H9 (cell line): ENCODE data around the gene TJAP1. TPM values are rescaled to one million over a fixed set of nuclear protein-coding genes. Genes with fewer than 3 reads are reported as not detected.

Source experiments
- DNase-seq: peaks from one replicate; pipeline ENCODE4 v3.0.0-alpha.2; 2017
- H2AFZ ChIP-seq: one replicate; pipeline ENCODE4 v1.6.1; 2013; ENCODE audit warnings: mild to moderate bottlenecking, low read length, control low read depth, moderate library complexity
- H2AK5ac ChIP-seq: 2 replicates; pipeline ENCODE4 v1.6.1; 2013; ENCODE audit warnings: low read length, control low read depth, mixed read lengths; ENCODE audit not compliant: insufficient read length
- H2BK120ac ChIP-seq: one replicate; pipeline ENCODE4 v1.6.1; 2013; ENCODE audit warnings: low read depth, mild to moderate bottlenecking, low read length, control low read depth, inconsistent platforms; ENCODE audit not compliant: poor library complexity, severe bottlenecking
- H2BK12ac ChIP-seq: 2 replicates; pipeline ENCODE4 v1.6.1; 2013; ENCODE audit warnings: low read length, control low read depth, mixed read lengths, low read depth; ENCODE audit not compliant: insufficient read length
- H2BK15ac ChIP-seq: 2 replicates; pipeline ENCODE4 v1.6.1; 2013; ENCODE audit warnings: low read depth, low read length, control low read depth
- H2BK20ac ChIP-seq: one replicate; pipeline ENCODE4 v1.6.1; 2013; ENCODE audit warnings: low read depth, mild to moderate bottlenecking, low read length, control low read depth, inconsistent platforms; ENCODE audit not compliant: poor library complexity, severe bottlenecking
- H2BK5ac ChIP-seq: 2 replicates; pipeline ENCODE4 v1.6.1; 2013; ENCODE audit warnings: low read length, control low read depth, mixed read lengths; ENCODE audit not compliant: insufficient read length
- H3K14ac ChIP-seq: 2 replicates; pipeline ENCODE4 v1.6.1; 2013; ENCODE audit warnings: low read length, control low read depth; ENCODE audit not compliant: insufficient read depth
- H3K18ac ChIP-seq: 2 replicates; pipeline ENCODE4 v1.6.1; 2013; ENCODE audit warnings: low read depth, mild to moderate bottlenecking, mixed read lengths, low read length, control low read depth; ENCODE audit not compliant: insufficient read length
- H3K23ac ChIP-seq: 2 replicates; pipeline ENCODE4 v1.6.1; 2013; ENCODE audit warnings: low read length, control low read depth, mixed read lengths, low read depth; ENCODE audit not compliant: insufficient read length
- H3K23me2 ChIP-seq: 2 replicates; pipeline ENCODE4 v1.6.1; 2013; ENCODE audit warnings: low read depth, mild to moderate bottlenecking, mixed read lengths, low read length, control low read depth; ENCODE audit not compliant: insufficient read length, poor library complexity, severe bottlenecking
- H3K27ac ChIP-seq: 2 replicates; pipeline ENCODE4 v1.5.1; 2013; ENCODE audit warnings: low read length, control low read depth, mixed read lengths, low read depth; ENCODE audit not compliant: insufficient read length
- H3K27me3 ChIP-seq: 2 replicates; pipeline ENCODE4 v1.6.1; 2013; ENCODE audit warnings: low read length, control low read depth, inconsistent platforms; ENCODE audit not compliant: insufficient read depth
- H3K4ac ChIP-seq: 2 replicates; pipeline ENCODE4 v1.6.1; 2013; ENCODE audit warnings: low read depth, mild to moderate bottlenecking, control low read depth, inconsistent platforms, low read length, moderate library complexity
- H3K4me1 ChIP-seq: 2 replicates; pipeline ENCODE4 v1.6.1; 2013; ENCODE audit warnings: low read length, control low read depth, inconsistent platforms; ENCODE audit not compliant: insufficient read depth
- H3K4me2 ChIP-seq: 2 replicates; pipeline ENCODE4 v1.6.1; 2013; ENCODE audit warnings: low read length, control low read depth, mixed read lengths; ENCODE audit not compliant: insufficient read length, insufficient read depth
- H3K56ac ChIP-seq: 2 replicates; pipeline ENCODE4 v1.6.1; 2013; ENCODE audit warnings: low read depth, mild to moderate bottlenecking, mixed read lengths, low read length, control low read depth; ENCODE audit not compliant: insufficient read length
- H3K79me1 ChIP-seq: 2 replicates; pipeline ENCODE4 v1.6.1; 2013; ENCODE audit warnings: low read depth, mild to moderate bottlenecking, moderate library complexity, low read length, control low read depth, inconsistent platforms; ENCODE audit not compliant: insufficient read depth, poor library complexity, severe bottlenecking
- H3K79me2 ChIP-seq: 2 replicates; pipeline ENCODE4 v1.6.1; 2013; ENCODE audit warnings: low read length, control low read depth, inconsistent platforms; ENCODE audit not compliant: insufficient read depth
- H3K9ac ChIP-seq: 2 replicates; pipeline ENCODE4 v1.6.1; 2013; ENCODE audit warnings: low read length, control low read depth, mixed read lengths; ENCODE audit not compliant: insufficient read length; ENCODE audit errors: extremely low read depth
- H3K9me3 ChIP-seq: one replicate; pipeline ENCODE4 v1.6.1; 2013; ENCODE audit warnings: low read depth, low read length, inconsistent platforms; ENCODE audit not compliant: control insufficient read depth
- H3T11ph ChIP-seq: one replicate; pipeline ENCODE4 v1.6.1; 2013; ENCODE audit warnings: mild to moderate bottlenecking, low read length, control low read depth, inconsistent platforms
- H4K20me1 ChIP-seq: one replicate; pipeline ENCODE4 v1.6.1; 2013; ENCODE audit not compliant: control insufficient read depth, insufficient read length, insufficient read depth
- H4K5ac ChIP-seq: 2 replicates; pipeline ENCODE4 v1.6.1; 2013; ENCODE audit warnings: low read depth, mild to moderate bottlenecking, mixed read lengths, low read length, control low read depth; ENCODE audit not compliant: insufficient read length
- H4K8ac ChIP-seq: replicated peaks from 2 replicates; pipeline ENCODE4 v1.6.1; 2013; ENCODE audit warnings: low read length, control low read depth, mixed read lengths, low read depth; ENCODE audit not compliant: insufficient read length
- H4K91ac ChIP-seq: 2 replicates; pipeline ENCODE4 v1.6.1; 2013; ENCODE audit warnings: low read depth, mild to moderate bottlenecking, moderate library complexity, mixed read lengths, low read length, control low read depth; ENCODE audit not compliant: insufficient read length
- H3K27ac Mint-ChIP-seq, 3 experiments: 2 replicates in 2 of 3; 3 replicates in 1 of 3; pipeline ENCODE4 v1.8.0; 2020 to 2021; ENCODE audit warnings: mixed read lengths in 3 of 3, mild to moderate bottlenecking in 1 of 3, moderate library complexity in 1 of 3
- H3K27me3 Mint-ChIP-seq: 2 replicates; pipeline ENCODE4 v1.8.0; 2021; ENCODE audit warnings: low read depth, mild to moderate bottlenecking, moderate library complexity, mixed read lengths
- H3K36me3 Mint-ChIP-seq, 3 experiments: 2 replicates in 2 of 3; 3 replicates in 1 of 3; pipeline ENCODE4 v1.8.0; 2020 to 2021; ENCODE audit warnings: low read depth in 3 of 3, mixed read lengths in 3 of 3; ENCODE audit not compliant: insufficient read depth in 1 of 3
- H3K4me1 Mint-ChIP-seq, 2 experiments: 2 replicates each; pipeline ENCODE4 v1.8.0; 2020; ENCODE audit warnings: mixed read lengths in 2 of 2
- H3K4me3 Mint-ChIP-seq, 2 experiments: 2 replicates in 1 of 2; 3 replicates in 1 of 2; pipeline ENCODE4 v1.8.0; 2020 to 2021; ENCODE audit warnings: mild to moderate bottlenecking in 2 of 2, mixed read lengths in 2 of 2, moderate library complexity in 1 of 2
- H3K9me3 Mint-ChIP-seq, 2 experiments: 2 replicates in 1 of 2; 3 replicates in 1 of 2; pipeline ENCODE4 v1.8.0; 2020; ENCODE audit warnings: mild to moderate bottlenecking in 2 of 2, mixed read lengths in 2 of 2, moderate library complexity in 1 of 2
- CTCF ChIP-seq: fragments of 200-600 bp; sonication (generic); conservative IDR thresholded peaks from 3 replicates; pipeline ENCODE4 v1.8.0; 2021; ENCODE audit warnings: antibody characterized with exemption, mild to moderate bottlenecking
- WGBS: extraction: QIAGEN DNeasy Blood & Tissue Kit; methylation state at CpG from one replicate; pipeline ENCODE4 v1.1.7; 2013; ENCODE audit warnings: missing lambda C conversion rate, low lambda C conversion rate, mixed read lengths; ENCODE audit not compliant: insufficient read length; ENCODE audit errors: extremely low coverage; 5-methylcytosine and 5-hydroxymethylcytosine counted together
- total RNA-seq: library from RNA; stranded (reverse); gene quantifications from 2 replicates; pipeline ENCODE4 v1.2.1, GENCODE V29; 2021

Gene TJAP1
- total RNA-seq, 1 experiment from 2014 or later, result 45.1 TPM

GRCh38 chr6:43506171-43506570, 28.8 kb downstream of the TJAP1 start:
- H4K8ac ChIP-seq, result no peak overlapping the region
- no peaks in the 10 kb centered on the region for H3K79me1 ChIP-seq
- peaks cover 28% of the 10 kb centered on the region for H3K27me3 Mint-ChIP-seq
- no peak overlapping the region for H3K14ac ChIP-seq
- H3K27me3 ChIP-seq, result peaks cover 8% of the 10 kb centered on the region; the same call in 1 of the 2 replicates
- TF ChIP-seq CTCF, result no peak
- H3K9me3 Mint-ChIP-seq, result peaks cover 2 to 3% of the 10 kb centered on the region in 2 experiments; a peak in 3 of 5 replicates
- H3T11ph ChIP-seq, result no peak overlapping the region
- H2BK15ac ChIP-seq, result no peak overlapping the region
- peaks cover 11 to 17% of the 10 kb centered on the region in 2 experiments for H3K4me1 Mint-ChIP-seq
- H3K9ac ChIP-seq, result no peak overlapping the region
- H2AK5ac ChIP-seq, result no peak overlapping the region
- H3K4me2 ChIP-seq, result no peak overlapping the region
- no peak overlapping the region for H4K5ac ChIP-seq
- no peak for DNase-seq
- H3K4me3 Mint-ChIP-seq, result no peak overlapping the region
- H3K4me1 ChIP-seq, result no peaks in the 10 kb centered on the region
- H3K23ac ChIP-seq, result no peak overlapping the region
- H3K79me2 ChIP-seq, result no peaks in the 10 kb centered on the region
- no peak overlapping the region for H2BK12ac ChIP-seq
- no peak overlapping the region for H4K91ac ChIP-seq
- no CpG with 5 or more reads among the region's 3 CpGs for WGBS
- H3K9me3 ChIP-seq, result no peaks in the 10 kb centered on the region
- no peak overlapping the region for H2BK120ac ChIP-seq
- no peak overlapping the region for H2BK20ac ChIP-seq
- H4K20me1 ChIP-seq, result no peaks in the 10 kb centered on the region
- peaks cover 5% of the 10 kb centered on the region for H3K23me2 ChIP-seq
- H3K27ac Mint-ChIP-seq, result no peak overlapping the region; a peak in 2 of 7 replicates
- no peak overlapping the region for H2BK5ac ChIP-seq
- H3K36me3 Mint-ChIP-seq, result peaks cover 21 to 46% (median 33%) of the 10 kb centered on the region in 3 experiments
- H3K56ac ChIP-seq, result no peak overlapping the region
- H2AFZ ChIP-seq, result no peak overlapping the region
- no peak overlapping the region for H3K18ac ChIP-seq
- no peak overlapping the region for H3K27ac ChIP-seq
- no peak overlapping the region for H3K4ac ChIP-seq
